ENCODE results near the gene ESYT1. TPM values are rescaled to one million over a fixed set of nuclear protein-coding genes. Genes with fewer than 3 reads are reported as not detected.

ESYT1 gene
- polyA plus RNA-seq, 3 donors, result 61.4 to 304 (median 94.5) TPM

DNA sequence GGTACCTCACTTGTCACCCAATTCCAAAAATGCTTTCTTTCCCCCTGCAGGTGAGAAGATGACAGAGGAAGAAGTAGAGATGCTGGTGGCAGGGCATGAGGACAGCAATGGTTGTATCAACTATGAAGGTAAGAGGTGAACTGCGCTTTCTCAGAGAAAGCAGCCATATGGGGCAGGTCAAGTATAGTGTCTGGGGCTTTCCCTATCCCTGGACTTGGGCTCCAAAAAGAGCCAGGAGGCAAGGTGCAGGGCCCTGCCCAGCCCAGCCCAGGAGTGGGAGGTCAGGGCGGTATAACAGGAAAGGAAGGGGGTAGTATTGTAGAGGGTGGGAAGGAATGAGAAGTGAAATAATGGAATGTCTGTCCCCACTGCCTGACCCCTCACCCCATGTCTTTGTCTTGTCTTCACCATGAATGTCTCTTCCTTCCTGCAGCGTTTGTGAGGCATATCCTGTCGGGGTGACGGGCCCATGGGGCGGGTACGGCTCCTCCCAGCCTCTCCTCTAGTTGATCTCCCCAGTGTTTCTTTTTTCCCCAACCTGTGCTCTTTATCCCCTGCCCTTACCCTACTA lies 32.2 kb downstream of the ESYT1 start:
- 17 to 57% (median 26%) methylated on average over 7 of the region's 7 CpGs for WGBS, 3 donors
- no peak overlapping the region for H3K27ac ChIP-seq (ENCODE audit: low read depth, low read length)

DNA sequence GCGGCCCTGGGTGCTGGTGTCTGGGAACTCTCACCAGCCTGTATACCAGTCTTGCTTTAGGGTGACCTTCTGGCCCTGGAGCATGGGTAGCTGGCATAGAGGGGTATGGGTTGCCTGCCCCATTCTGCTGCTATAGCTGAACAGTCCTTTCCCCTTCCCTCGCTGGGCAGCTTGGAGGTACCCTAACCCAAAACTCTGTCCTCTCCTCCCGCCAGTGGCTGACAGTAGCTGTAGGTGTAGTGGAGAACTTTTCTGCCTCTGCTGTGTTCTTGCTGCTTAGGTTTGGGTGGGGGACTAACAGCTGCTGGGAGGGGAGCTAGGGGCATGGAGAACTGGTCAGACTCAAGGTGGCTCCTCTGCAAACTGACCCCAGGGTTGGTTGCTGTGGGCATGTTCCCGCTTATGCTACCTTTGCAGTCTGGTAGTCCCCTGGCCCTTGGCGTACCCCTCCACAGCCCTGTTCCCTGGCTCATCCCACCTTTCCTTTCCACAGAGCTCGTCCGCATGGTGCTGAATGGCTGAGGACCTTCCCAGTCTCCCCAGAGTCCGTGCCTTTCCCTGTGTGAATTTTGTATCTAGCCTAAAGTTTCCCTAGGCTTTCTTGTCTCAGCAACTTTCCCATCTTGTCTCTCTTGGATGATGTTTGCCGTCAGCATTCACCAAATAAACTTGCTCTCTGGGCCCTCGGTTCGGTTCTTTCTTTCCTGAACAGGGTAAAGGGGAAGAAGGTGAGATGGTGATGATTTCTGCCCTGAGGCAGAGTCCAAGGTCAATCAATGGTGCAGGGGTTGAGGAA lies 33.0 kb downstream of the ESYT1 start:
- no peak overlapping the region for H3K27ac ChIP-seq (ENCODE audit: low read depth, low read length)
- 69 to 72% (median 72%) methylated on average over 11 of the region's 11 CpGs for WGBS, 3 donors

DNA sequence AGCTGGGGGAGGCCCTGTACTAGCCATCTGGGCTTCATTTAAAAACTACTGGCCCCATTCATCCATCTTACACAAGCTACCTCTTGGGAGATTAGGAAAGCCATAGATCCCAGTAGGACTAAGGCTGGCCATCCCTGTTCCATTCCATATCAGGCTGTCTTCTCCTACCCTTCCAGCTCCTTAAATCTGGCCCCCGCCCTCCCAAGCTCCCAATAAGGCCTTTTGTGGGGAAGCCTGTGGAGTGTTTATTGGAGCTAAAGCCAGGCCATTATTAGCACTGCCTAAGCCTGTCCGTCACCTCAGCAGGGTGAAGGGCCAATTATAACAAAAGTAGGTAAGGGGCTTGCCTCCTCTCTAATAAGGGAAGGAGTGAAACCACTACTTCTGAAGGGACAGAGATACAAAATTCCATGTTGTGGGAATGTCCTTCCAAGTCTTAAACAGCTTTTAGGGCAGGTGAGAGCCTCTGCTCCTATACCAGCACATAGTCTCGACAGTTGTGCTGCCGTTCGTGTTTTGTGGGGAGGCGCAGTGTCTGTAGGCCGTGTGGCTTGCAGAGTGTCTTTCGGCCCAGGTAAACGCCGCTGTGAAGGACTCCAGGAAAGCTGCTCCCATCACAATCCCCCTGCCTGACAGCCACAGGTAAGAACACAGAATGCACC lies 33.8 kb downstream of the ESYT1 start:
- WGBS, 3 donors, result 80% methylated on average over 10 of the region's 10 CpGs
- no peak overlapping the region for H3K27ac ChIP-seq (ENCODE audit: low read depth, low read length)

DNA sequence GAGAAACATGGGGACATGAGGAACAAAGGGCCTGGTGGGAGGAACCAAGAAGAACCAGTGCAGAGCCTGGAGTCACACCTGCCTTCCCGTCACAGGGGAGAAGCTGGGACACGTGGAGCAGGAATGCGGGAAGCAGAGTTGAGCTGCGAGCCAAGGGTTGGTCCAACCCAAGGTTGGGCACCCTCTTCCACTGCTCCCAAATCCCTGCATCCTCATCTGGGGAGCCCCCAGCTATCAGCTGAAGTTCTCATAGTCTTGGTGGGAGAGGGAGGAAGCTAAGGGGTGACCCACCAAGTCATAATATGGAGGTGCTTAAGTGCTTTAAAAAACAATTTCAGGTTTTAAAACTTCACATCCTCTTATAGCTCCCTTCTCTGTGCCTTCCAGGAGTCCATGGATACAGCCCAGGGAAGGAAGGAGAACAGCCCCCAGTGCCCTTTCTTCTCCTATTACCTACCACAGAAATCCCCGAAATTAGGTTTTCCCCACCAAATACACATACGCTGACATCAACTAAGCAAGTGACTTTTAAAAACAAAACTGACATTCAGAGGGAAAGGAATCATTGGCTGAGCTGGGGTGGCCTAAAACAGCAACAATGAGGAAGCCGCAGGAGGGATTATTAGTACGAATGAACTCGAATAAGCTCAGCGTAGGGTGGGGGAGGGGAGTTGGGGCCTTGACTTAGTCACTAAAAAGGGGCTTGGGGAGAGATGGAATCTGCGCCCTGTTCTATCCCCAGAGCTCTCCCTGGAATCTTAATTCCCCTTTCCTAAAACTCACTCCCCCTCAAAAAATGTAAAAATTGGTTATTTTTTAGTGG lies 34.6 kb downstream of the ESYT1 start:
- H3K27ac ChIP-seq (ENCODE audit: low read depth, low read length), result no peak overlapping the region
- WGBS, 3 donors, result 65 to 71% (median 70%) methylated on average over 11 of the region's 11 CpGs

DNA sequence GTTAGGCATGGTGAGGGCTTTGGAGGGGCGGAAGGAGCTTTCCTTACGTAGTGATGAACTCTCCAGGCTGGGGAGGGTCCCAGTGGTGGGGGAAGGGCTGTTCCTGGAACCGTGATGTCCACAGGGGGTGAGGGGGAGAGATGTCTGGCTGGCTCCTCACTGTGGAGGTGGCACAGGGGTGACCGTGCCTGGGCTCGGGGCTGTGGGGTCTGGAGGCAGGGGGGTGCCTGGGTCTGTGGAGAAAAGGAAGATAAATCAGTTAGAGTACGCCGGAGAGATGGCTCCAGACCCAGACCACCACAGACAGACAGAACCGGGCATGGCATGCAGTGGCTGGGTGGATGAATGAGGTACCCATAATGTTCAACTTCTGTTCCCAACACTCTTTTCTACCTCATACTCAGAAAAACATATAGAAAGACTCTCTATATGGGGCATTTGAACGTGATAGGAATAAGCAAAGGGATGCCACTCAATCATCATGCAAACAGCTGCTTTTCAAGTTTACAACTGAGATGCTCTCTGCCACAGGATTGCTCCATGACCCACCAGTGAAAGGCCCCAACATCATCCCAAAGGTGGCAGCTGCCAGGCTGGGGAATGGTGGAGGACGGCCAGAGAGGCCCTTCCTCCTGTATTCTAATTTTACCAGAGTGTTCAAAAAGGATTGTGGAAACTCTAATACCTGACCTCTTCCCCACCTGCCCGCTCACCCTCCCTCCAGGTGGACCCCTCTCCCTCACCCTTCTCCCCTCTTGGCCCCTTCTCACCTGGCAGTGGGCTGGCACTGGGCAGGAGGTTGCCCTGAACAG lies 35.7 kb downstream of the ESYT1 start:
- 71 to 84% (median 80%) methylated on average over 11 of the region's 11 CpGs for WGBS, 3 donors
- no peak overlapping the region for H3K27ac ChIP-seq (ENCODE audit: low read depth, low read length)

DNA sequence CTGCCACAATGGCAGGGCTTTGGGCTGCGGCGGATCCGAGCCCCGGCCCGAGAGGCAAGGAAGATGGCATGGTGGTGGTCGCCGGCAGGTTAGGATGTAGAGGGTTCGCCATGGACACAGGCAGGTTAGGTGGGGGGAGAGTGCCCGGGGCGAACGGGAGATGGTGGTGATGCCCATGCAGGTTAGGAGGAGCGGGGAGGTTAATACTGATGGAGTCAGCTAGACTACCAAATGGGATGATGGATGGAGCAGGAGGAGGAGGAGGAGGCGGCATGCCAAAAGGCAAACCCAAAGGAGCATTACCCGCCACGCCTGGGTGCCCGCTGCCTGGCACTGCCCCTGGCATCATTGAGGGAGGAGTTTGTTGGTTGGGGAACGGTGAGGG lies 36.3 kb downstream of the ESYT1 start:
- 89 to 92% (median 92%) methylated on average over 17 of the region's 17 CpGs for WGBS, 3 donors
- H3K27ac ChIP-seq (ENCODE audit: low read depth, low read length), result no peak overlapping the region

DNA sequence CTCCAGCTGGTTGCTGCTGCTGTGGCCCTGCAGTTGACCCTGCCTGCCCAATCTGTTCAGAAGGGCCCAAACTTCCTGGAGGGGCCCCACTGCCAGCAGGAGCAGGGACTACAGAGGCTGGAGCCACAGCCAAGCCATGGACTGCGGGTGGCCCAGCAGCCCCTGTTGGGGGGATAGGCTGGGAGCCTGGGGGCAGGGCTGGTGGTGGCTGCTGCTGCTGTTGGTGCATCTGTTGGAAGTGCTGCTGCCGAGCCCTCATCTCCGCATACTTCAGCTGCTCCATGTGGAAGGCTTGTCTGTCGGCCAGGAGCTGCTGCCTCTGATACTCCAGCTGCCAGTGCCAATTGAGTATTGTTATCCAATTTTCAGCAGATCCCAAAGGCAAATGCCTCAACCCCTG lies 37.3 kb downstream of the ESYT1 start:
- 72 to 83% (median 77%) methylated on average over 4 of the region's 4 CpGs for WGBS, 3 donors
- H3K27ac ChIP-seq (ENCODE audit: low read depth, low read length), result no peak overlapping the region

DNA sequence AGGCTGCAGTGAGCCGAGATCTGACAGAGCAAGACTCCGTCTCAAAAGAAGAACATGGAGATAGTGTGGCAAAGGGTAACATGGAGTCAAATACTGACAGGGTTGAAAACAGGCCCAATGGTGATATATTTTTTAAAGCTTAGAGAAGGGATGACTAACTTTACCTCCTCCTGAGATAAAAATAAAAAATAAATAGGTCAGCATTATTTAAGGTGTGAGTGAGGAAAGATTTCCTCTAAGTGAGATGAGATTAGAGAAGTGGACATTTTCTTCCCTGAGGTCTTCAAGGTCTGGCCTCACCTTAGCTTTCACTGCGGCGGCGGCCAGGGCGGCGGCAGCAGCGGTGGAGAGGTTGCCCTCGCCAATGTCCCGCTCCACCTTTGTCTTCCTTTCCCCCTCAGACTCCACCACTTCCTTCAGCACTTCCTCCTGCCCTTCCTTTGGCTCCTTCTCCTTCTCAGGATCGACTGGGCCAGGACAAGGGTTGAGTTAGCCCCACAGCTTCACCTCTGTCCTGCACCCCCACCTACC lies 41.2 kb downstream of the ESYT1 start:
- H3K27ac ChIP-seq (ENCODE audit: low read depth, low read length), result no peak overlapping the region
- WGBS, 3 donors, result 78 to 91% (median 86%) methylated on average over 10 to 11 of the region's 11 CpGs

DNA sequence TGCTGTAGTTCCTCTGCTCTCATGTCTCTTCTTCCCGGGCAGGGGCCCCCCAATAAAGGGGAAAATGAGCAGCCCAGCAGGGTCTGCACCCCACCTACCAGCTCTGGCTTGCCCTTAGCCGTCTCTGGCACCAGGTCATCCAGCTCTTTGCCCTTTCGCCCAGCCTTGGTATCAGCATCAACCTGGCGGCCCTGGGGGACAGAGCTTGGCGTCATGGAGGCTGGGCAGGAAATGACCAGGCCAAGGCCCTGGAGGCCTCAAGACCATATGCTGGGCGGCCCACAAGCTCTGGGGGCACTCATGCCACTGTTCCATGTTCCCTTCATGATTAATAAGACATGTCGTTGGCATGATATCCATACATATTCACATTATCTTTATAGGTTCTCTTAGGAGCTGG lies 44.8 kb downstream of the ESYT1 start:
- H3K27ac ChIP-seq (ENCODE audit: low read depth, low read length), result no peak overlapping the region
- WGBS, 3 donors, result 82 to 93% (median 86%) methylated on average over 7 of the region's 7 CpGs

DNA sequence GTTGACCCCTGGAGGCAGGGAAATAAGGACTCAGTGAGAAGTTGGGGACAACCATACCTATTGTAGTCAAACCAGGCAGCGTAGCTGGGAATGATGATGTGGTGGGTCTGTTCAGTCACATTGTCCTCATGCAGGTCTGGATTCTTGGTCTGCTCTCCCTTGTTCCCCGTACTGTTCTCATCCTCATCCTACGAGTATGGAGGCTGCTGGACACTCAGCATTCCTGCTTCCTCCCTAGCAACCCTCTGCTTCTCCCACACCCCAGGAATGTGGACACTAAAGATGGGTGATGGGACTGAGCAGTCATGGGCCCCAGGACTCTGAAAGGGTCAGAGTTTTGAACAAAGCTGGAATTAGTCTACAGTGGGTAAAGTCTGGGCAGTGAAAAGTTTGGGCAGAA lies 50.3 kb downstream of the ESYT1 start:
- 85 to 88% (median 86%) methylated on average over 3 of the region's 3 CpGs for WGBS, 3 donors

DNA sequence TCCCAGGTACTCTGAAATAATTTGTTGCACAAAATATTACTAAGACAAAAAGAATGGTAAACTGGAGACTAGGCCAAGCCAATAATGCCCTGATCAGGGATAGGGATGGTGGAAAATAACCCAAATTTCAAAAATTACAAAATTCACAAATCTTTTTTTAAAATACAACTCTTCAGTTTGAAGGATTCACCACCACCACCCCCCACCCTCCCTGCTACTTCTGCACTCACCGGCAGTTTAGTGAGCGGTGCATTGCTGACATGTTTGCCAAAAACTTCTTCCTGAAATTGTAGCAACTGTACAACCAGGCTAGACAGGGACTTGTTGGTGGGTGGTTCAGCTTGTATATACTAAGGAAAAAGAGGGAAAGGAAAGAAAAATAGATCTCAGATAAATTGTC lies 58.9 kb downstream of the ESYT1 start:
- no peak overlapping the region for H3K27ac ChIP-seq (ENCODE audit: low read depth, low read length)
- 19 to 79% (median 26%) methylated on average over 2 of the region's 2 CpGs for WGBS, 3 donors

More for the DNA sequence above, 50.3 kb downstream of the ESYT1 start:
- no peak overlapping the region for H3K27ac ChIP-seq (ENCODE audit: low read depth, low read length)

DNA sequence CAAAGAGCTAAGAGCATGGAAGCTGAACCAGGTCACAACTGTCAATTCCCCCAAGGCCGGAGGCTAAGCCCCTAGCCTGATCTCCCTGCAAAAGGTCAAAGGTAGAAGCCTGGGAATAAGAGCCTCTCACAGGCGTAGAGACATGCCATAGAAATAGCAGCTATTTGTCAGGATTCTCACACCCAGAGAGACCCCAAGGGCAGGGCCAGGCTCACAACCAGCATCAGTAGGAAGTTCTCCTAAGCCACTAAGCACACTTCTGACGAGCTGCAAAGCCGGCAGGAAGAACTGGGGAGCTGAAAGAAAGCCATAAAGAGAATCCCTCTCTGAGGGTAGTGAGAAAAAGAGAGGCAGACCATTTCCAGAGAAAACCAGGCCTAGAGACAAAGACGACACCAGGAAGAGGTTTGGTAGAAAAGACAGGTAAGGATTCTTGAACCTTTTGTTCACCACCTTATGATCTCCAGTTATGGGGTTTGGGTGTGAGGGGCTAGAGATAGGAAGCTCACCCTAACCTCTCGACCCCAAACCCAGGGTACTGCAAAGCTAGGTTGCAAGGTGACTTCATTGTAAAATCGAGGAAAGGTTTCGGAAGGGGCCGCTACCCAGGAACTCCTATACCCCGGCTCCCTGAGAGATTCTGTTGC lies 60.2 kb downstream of the ESYT1 start:
- WGBS, 3 donors, result 7 to 11% (median 9%) methylated on average over 10 of the region's 10 CpGs
- no peak overlapping the region for H3K27ac ChIP-seq (ENCODE audit: low read depth, low read length)

DNA sequence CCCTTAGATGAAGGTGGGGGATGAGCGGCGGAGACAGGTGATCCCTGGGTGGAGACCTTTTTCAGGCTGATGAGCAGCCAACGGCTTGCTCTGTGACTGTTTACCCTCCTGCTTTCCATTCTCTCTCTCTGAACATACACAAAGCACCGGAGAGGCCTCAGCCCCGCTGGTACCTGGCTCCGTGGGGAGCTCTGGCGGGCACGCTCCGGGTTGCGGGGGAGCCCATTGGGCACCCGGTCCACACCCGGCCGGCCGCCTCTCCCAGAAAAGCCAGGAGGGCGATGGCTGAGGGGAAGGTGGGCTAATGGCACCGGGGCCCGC lies 60.7 kb downstream of the ESYT1 start:
- 1 to 2% (median 1%) methylated on average over 9 to 17 of the region's 17 CpGs for WGBS, 3 donors
- H3K27ac ChIP-seq (ENCODE audit: low read depth, low read length), result no peak overlapping the region

DNA sequence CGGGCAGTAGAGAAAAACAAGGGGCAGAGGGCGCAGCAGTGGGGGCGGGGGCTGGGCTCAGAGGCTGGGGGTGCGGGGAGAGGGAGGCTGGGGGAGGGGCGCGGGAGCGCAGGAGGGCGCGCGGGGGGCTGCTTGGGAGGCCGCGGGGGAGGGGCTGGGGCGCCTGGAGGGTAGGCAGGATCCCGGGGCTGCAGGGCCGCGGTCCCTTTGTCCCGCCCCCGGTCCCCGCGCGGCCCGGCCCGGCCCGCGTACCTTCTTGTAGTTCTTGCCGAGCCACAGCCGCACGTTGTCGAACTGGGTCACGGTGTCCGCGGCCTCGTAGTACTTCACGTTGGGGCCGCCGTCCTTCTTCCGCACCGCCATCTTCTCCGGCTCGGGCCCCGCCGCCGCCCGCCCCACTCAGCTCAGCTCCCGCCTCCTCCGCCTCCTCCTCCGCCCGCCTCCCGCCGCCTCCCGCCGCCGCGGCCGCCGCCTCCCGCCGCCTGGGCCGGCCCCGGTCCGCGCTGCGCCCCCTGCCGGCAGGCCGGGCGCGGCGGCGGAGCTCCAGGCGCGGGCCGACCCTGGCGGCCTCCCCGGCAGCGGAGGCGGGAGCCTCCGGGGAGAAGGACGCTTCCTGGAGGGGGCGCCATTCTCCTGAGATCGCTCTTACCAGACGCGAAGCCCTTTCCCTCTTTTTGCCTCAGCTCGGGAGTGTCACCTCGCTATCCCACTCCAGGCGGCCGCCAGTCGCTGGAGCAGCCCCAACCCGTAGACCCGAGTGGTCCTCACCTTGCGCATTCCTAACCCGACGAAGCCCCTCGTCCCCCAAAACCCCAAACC lies 61.2 kb downstream of the ESYT1 start, which contains the start of gene SMARCC2:
Gene SMARCC2 (minus strand): TSS at position 385 of the 819 bp plus-strand sequence. CDS start 22 bp downstream, at position 363.
- peak within 1 kb of the TSS; percentile 68 for H3K27ac ChIP-seq (ENCODE audit: low read depth, low read length)
- WGBS, 3 donors, result 1% methylated on average over 50 to 85 of the region's 93 CpGs

DNA sequence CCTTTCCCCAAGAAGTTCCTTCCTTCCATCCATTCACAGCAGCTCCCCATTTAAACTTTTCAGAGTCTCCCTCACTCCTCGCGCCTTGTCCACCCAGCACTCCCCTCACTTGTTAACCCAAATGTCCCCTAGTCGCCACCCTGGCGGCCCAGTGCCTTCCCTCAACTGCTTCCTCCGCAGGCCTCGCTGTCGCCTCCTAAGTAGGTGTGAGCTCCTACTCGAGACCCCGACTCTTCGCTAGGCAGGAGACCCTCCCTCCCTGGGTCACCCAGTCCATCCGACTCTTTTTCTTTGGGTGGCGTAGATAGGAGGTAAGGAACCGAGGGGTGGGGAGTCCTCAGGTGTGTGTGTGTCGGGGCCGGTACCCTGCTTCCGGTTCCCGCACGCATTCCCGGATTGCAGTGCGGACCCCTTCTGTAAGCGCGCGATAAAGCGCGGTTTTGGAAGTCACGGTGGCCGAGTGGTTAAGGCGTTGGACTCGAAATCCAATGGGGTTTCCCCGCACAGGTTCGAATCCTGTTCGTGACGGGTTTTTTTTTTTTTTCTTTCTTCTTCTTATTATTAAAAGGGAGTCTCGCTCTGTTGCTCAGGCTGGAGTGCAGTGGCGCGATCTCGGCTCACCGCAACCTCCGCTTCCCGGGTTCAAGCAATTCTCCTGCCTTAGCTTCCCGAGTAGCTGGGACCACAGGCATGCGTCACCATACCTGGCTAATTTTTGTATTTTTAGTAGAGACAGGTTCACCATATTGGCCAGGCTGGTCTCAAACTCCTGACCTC lies 62.0 kb downstream of the ESYT1 start:
- WGBS, 3 donors, result 1% methylated on average over 42 of the region's 42 CpGs
- peak overlapping the region; percentile 21 for H3K27ac ChIP-seq (ENCODE audit: low read depth, low read length)

DNA sequence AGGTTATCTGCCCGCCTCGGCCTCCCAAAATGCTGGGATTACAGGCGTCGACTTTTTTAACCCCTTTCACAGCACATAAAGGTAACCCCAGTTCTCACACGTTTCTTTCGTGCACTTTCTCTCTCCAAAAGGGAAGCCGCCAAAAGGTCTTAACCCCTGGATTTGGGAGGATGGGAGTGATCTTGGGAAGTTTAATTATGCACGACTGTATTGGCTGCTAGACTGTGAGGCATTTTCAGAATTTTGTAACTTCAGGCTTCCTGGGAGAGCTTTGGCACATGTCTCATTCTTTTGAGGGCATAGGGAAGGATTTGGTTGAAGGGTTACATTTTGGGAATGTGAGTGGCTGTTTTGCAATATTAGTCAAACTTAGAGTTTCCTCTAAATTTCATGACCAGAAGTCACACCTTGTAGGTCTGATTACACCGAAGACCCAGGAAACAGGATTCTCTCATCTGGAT lies 62.7 kb downstream of the ESYT1 start:
- 19 to 22% (median 20%) methylated on average over 9 of the region's 9 CpGs for WGBS, 3 donors
- no peak overlapping the region for H3K27ac ChIP-seq (ENCODE audit: low read depth, low read length)

Measured in adipose tissue (tissue), 3 donors.